ENCODE data around the gene FAM240A.
"Not testable (repeated sequence)": the region's sequence is repeated elsewhere in the genome, so short reads cannot be mapped to it uniquely, and the experiment has no call there.

Gene FAM240A

GRCh38 chr3:46587268-46587667, 25.1 kb upstream of the FAM240A start:
- DNase-seq, result not testable (repeated sequence)

DNA sequence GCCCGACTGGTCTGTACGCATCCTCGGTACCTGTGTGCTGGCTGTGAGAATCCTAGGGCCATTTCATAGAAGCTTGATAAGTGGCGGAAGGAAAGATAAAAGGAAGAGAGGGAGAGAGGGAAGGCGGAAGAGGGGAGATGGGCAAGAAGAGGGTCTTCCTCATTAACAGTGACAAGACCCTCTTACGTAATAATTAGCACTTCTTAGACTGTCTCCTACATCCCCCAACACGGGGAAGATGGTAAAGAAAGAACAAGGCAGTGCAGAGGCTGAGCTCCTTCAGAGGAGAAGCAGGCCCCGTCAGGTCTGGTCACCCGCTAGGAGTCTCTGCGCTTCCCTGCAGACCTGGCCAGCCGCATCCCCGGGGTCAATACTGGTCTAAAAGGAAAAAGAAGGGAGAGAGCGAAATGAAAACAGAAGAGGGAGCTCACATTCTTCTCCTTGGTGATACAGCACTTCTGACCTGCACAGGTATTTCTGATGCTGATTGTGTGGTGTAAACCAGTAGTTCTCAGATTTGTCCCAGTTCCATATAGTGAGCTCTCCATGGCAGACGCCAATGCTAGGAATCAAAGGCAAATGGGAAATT, 19.0 kb upstream of the FAM240A start:
- no peak for DNase-seq

GRCh38 chr3:46593979-46594378, 18.3 kb upstream of the FAM240A start:
- DNase-seq, result no peak

GRCh38 chr3:46594723-46595122, 17.6 kb upstream of the FAM240A start:
- DNase-seq, result no peak

DNA sequence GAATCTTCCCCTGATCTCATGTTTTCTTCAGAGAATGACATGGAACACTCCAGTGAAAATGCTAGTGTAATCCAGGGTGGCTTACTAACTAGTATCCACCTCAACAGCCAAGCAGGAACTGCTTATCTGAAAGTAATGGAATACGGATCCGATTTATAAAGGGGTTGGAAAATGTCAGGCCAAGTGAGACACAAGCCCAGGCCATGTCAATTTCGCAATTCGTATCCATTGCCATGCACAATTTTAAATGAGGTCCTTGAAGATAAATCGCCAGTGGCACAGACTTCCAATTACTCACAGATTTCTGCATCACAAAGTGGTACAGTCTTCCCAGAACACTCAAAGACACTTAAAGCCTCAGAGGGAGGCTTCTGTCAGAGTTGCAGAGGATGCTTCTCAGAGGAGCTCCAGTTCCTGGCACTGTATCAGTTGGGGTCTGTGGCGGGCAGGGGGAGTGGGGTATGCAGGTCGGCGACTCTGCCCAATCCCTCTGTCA, 16.5 kb upstream of the FAM240A start:
- DNase-seq, result no peak

DNA sequence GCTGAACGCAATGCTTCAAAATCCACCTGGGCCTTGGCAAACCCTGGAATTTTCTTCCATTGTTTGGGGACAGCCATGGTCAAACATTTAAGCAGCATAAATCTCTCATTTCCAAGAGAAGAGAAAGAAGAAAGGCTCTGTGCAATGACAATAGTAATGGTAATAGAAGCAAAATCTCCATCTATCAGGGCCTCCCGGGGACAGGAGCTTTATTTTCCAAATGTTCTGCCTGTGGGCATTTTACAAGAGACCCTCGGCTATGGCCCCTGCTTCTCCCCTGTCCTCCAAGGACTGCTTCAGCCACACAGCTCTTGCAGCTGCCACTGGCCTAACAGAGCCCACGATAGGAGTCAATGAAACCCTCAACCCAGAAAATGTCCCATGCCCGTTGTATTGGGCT, 12.7 kb upstream of the FAM240A start:
- no peak for DNase-seq

DNA sequence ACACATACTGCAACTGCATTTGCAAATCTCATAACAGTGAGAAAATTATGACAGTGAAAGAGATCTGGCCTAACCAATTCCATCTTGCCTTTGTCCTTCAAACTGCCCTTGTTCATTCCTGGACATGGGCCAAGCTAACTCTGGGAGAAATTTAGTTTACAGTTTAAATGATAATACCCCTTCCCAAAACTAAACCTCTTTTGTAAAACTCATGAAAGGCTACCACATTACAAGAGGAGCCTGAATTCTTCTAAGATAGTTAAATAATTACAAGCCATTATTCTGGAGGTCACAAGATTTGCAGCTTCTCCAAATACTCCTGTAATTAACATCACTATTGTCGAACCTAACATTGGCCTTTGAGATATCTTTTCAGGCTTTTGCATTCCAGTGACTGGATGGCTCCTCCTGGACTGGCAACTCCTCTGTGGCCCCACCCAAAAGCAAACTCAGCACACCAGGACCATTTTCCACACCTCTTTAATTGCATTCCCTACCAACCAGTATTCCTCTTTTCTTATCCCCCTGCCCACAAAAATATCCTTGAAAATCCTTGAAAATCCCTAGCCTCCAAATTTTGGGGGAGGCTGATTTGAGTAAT, 8.8 kb upstream of the FAM240A start:
- no peak for DNase-seq

GRCh38 chr3:46604127-46604526, 8.2 kb upstream of the FAM240A start:
- no peak for DNase-seq

DNA sequence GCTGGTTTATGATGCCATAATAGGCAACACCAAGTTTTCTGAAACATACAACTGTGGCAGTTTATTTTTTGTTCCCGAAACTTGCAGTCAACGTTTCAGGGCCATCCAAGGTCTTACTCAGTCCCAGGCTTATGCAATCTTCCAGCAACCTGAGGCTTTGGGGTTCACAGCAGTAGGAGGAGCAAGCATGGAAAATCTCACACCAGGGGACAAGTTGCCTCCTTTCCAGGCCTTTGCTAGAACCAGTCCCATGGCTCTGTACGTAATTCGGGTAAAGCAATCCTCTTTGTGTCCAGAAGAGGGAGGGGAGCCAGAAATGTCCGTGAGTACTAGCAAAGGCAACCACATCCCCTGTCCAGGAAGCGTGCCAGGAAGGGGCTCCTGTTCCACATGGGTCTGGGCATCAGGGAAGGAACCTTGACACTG, 4.7 kb upstream of the FAM240A start:
- no peak for DNase-seq

- DNase-seq, result no peak
Measured at GRCh38 chr3:46609212-46609721, 3.1 kb upstream of the FAM240A start.

DNA sequence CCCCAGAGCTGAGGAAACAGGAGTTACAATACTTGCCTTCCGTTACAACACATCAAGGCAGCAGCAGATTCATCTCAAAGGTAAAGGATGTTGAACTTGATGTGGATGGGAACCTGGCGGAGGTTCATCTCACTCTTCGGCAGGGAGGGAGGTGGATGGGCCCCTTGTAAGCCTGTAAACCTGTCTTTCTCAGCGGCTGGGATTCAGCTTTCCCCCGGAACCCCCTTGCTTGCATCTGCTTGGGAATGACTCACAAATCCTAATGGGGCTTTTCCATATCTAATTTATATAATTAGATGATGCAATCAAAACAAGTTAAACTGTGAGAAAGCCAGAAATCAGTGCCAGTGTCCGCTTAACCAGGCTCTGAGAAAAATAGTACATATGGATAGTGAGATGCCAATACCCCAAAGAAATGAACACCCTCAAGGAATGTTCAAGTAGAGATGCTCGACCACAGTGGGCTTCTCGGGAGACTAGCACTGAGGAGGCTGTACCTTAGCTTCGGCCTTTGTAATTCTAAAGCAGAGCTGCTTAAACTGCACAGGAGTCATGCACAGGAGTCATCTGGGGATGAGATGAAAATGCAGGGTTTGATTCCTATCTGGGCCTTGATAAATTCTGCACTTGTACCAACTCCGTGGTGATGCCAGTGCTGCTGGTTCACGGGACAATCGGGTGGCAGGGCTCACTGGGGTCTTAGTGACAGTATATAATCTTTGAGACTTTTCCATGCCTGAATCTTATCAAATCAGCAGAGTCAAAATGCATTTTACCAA, 2.2 kb upstream of the FAM240A start:
- no peak for DNase-seq

DNA sequence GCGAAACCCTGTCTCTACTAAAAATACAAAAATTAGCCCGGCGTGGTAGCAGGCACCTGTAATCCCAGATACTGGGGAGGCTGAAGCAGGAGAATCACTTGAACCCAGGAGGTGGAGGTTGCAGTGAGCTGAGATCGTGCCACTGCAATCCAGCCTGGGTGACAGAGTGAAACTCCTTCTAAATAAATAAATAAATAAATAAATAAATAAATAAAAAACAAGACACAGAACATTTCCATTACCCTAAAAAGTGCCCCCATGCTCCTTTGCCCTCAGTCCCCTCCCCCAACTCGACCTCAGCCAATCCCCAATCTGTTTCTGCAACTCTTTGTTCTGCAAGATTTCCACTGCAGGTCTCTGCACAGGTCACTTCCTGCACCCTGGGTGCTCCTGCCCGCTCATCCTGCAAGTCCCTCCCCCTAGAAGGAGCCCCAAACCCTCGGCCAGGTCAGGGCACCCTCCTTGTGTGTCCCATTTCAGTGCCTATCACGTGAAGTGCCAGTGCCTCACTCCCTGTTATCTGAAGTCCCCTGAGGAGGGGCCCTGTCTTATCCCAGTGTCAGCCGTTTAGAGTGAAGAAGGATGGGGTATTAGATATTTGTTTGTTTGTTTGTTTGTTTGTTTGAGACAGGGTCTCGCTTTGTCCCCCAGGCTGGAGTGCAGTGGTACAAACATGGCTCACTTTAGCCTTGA, 1.1 kb downstream of the FAM240A start:
- no peak for DNase-seq

- no peak for DNase-seq
Measured at GRCh38 chr3:46614431-46614830, 2.1 kb downstream of the FAM240A start.

- no peak for DNase-seq
Measured at GRCh38 chr3:46615050-46615775, 2.9 kb downstream of the FAM240A start.

- DNase-seq, result no peak
Measured at GRCh38 chr3:46615976-46616375, 3.7 kb downstream of the FAM240A start.

DNA sequence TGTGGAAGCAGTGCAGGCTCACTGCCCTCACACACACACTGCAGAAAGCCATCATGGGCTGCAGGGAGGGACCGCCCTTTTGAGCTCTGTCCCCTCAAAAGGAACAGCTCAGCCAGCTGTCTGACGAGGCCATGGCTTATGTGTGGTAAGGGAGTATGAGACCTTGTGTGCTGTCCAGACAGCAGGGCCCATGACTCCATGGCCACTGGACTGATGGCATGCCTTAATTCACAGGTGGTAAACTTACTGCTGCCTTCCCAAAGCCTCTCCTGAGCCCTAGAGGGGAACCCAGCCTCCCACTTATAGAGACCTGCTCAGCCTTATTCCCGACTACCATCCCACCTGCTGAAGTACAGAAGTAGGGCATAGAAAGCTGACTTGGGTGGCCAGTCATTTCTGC, 5.6 kb downstream of the FAM240A start:
- no peak for DNase-seq

DNA sequence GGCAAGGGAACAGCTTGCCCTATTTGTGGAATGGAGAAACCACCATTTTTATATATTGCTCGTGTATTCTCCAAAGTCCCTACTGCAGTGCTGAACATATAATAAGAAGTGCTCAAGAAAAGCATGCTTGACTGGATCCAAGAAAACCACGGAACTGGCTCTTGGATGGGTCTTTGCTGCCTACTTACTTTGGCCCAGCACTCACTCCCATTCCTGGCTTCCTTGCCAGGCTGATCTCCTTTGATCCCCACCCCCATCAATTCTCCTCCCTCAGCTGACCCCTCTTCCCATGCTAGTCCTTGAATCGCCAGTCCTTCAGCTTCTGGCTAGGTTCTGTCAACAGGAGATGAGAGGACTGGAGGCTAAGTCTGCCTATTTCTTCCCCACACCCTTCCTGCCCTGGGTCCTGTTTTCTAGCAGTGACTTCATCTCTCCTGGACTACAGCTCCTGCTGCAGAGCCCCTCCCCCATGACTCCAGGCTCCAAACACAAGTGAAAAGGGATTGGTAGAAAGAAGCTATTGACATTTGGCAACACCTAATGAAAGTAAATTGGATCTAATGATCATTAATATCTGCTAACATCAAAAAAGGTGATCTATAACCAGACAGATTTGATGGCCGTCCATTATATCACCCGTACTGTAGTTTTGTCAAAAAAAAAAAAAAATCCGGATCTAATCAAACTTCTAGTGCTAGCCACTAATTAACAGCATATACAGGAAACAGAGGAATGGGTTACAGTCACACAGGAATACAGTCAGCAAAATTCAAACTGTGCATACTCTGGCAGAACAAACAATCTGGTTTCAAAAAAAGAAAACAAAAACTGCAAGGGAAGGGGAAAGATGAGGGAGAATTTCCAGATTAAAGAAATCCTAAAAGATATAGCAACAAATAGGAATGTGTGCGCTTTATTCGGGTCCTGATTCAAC, 7.8 kb downstream of the FAM240A start:
- no peak for DNase-seq

DNA sequence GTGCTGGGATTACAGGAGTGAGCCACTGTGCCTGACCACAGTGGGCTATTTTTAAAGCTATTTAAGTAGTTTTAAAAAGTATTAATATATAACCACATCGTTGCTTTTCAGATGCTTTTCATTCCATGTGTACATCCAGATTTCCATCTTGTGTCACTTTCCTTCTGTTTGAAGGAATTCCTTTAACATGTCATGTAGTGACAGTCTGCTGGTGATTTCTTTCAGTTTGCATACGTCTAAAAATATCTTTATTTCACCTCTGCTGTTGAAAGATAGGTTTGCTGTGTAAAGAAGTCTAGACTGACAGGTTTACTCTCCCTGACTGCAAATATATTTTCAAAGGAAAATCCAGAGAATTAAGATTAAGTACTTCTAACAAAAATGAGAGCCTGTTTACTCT, 12.2 kb downstream of the FAM240A start:
- DNase-seq, result no peak

- no peak for DNase-seq
Measured at GRCh38 chr3:46624975-46625490, 12.7 kb downstream of the FAM240A start.

DNA sequence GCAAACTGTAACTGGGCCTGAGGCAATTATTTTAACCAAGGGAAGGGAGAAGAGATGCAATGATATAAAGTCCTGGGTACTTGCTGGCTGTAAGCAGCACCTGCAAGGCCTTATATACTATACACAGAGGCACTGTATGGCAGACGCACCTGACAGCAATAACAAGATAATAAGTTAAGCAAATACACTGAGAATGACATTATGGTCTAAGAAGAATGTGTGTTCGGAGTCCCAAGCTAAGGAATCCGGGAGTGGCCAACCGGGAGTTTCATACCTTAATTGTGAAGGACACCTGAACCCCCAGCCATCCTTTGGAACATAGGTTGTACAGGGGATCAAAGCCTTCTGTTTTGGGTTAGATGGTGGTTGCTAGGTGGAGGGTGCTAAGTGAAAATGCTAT, 13.7 kb downstream of the FAM240A start:
- no peak for DNase-seq

DNA sequence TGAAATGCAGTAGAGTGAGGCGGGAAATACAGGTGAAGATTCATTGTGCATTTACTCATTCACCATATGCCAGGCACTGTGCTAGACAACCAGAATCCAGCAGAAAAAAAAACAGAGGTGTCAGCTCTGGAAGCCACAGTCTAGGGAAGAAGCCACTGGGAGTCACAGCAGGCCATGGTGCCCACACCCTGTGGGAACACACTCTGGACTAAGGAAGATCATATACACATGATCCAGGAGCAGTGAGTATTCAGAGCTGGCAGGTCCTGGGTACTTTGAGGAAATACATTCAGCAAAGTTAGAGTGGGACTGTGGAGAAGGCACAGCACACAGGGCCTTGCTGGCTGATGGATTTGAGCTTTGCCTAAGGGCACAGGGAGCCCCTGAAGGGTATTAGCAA, 14.8 kb downstream of the FAM240A start:
- no peak for DNase-seq

Data from stimulated activated CD4-positive, alpha-beta T cell treated with anti-CD3 and anti-CD28 coated beads, Interleukin-4, amount 100 ng/mL, for 4 hours (primary cell).